ENCODE data around the gene TRPM2. TPM values are rescaled to one million over a fixed set of nuclear protein-coding genes. Genes with fewer than 3 reads are reported as not detected.

Gene TRPM2
- total and polyA plus RNA-seq, 2 of the 8 experiments (the other 6 are each of a cell fraction or from before 2014, with no cell fraction given) = 0.27 to 0.28 TPM

- CTCF ChIA-PET (ENCODE audit: partially characterized antibody) = no interaction called here
- Histone ChIP-seq H3K56ac (replicated peaks; ENCODE audit: insufficient read length, low read depth, low read length) (no peak overlapping the region), H3K18ac (ENCODE audit: extremely low read depth, low read length) (no peak overlapping the region), H3K4me3 (ENCODE audit: extremely low read depth in 1 of 4, insufficient read depth in 2 of 4, low read depth in 3 of 4, low read length in 4 of 4) (no peak overlapping the region), H3K27me3 (replicated peaks in 1 of 4; ENCODE audit: control insufficient read depth in 3 of 4, extremely low read depth in 1 of 4, insufficient read depth in 3 of 4, low read length in 3 of 4) (peaks cover 17 to 37% (median 28%) of the 10 kb centered on the region in 4 experiments; a peak in 6 of 7 replicates), H3K4me1 (replicated peaks in 1 of 4; ENCODE audit: control insufficient read depth in 3 of 4, insufficient read depth in 4 of 4, low read length in 3 of 4) (peaks cover 0 to 5% (median under 1%) of the 10 kb centered on the region in 4 experiments; a peak in 3 of 7 replicates), H2BK12ac (ENCODE audit: low read depth, low read length) (no peak overlapping the region), H3K14ac (ENCODE audit: insufficient read length) (no peak overlapping the region), H3K79me1 (ENCODE audit: low read depth, low read length) (no peaks in the 10 kb centered on the region), H3K23me2 (ENCODE audit: low read depth, low read length) (no peaks in the 10 kb centered on the region; the same call in 1 of the 2 replicates), H2AFZ (ENCODE audit: low read length) (no peak overlapping the region), H3K36me3 (ENCODE audit: control insufficient read depth in 2 of 4, insufficient read depth in 4 of 4, low read length in 3 of 4) (no peaks in the 10 kb centered on the region), H4K20me1 (replicated peaks in 1 of 2; ENCODE audit: control insufficient read depth in 1 of 2, insufficient read depth in 2 of 2, low read length in 2 of 2) (peaks cover 0 to 2% of the 10 kb centered on the region in 2 experiments), H2AK5ac (ENCODE audit: low read depth, low read length) (no peak overlapping the region), H2BK20ac (ENCODE audit: low read length) (no peak overlapping the region), H4K5ac (ENCODE audit: insufficient read length, low read depth, low read length) (no peak overlapping the region), H3K23ac (ENCODE audit: insufficient read length) (no peak overlapping the region), H2BK5ac (ENCODE audit: low read depth, low read length) (no peak overlapping the region), H3K4ac (replicated peaks; ENCODE audit: insufficient read length, low read depth, low read length) (no peak overlapping the region), H3K79me2 (ENCODE audit: control insufficient read depth in 1 of 2, insufficient read depth in 2 of 2, low read length in 2 of 2) (no peaks in the 10 kb centered on the region), H3K4me2 (ENCODE audit: insufficient read depth in 1 of 2, low read depth in 2 of 2, low read length in 2 of 2) (no peak overlapping the region), H3K9ac (replicated peaks in 1 of 4; ENCODE audit: extremely low read depth in 1 of 4, low read depth in 3 of 4, low read length in 3 of 4) (no peak overlapping the region), H2BK15ac (ENCODE audit: low read length) (no peak overlapping the region; the same call in 1 of the 2 replicates), H2BK120ac (replicated peaks; ENCODE audit: low read depth, low read length) (no peak overlapping the region), H3K27ac (ENCODE audit: low read depth, low read length) (no peak overlapping the region), H3K9me3 (ENCODE audit: insufficient read depth in 2 of 2, low read depth in 1 of 2, low read length in 1 of 2) (no peaks in the 10 kb centered on the region), H4K91ac (replicated peaks; ENCODE audit: insufficient read length, low read length) (no peak overlapping the region), H4K8ac (ENCODE audit: extremely low read depth, insufficient read depth, low read length) (no peak overlapping the region)
- 79% methylated on average over 22 of the region's 22 CpGs; no CpG with 5 or more reads in 1 of the 2 experiments for WGBS, 2 experiments (ENCODE audit: extremely low coverage in 1 of 2, insufficient coverage in 1 of 2, insufficient read length in 1 of 2, insufficient replicate concordance in 2 of 2, low coverage in 1 of 2, low lambda C conversion rate in 2 of 2, missing lambda C conversion rate in 1 of 2)
- FAIRE-seq (no peak), DNase-seq (ENCODE audit: low read depth in 1 of 2, low spot score in 2 of 2) (no peak)
- POLR2A ChIA-PET (ENCODE audit: partially characterized antibody) = interaction anchor here (0.6 kb wide), 1 partner anchor 10 kb away, joined by 3 read pairs; no protein-coding TSS in a partner anchor
- no peak for TF ChIP-seq BACH1 (IDR thresholded peaks at IDR 0.05; ENCODE audit: low read length)
- TF ChIP-seq, protein P1, sequence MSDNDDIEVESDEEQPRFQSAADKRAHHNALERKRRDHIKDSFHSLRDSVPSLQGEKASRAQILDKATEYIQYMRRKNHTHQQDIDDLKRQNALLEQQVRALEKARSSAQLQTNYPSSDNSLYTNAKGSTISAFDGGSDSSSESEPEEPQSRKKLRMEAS (IDR thresholded peaks at IDR 0.05) = 0 out of 2 replicates have a peak, but pooled peaks have one; percentile 56
- no peak for TF ChIP-seq PHF8 (conservative IDR thresholded peaks at IDR 0.05; ENCODE audit: low read depth, low read length)
Measured at GRCh38 chr21:44347911-44348451, 5.4 kb upstream of the TRPM2 start.

Data from H1 (cell line).